Neuronal stem cell (in vitro differentiated cells): ENCODE measurements around the gene C21orf91.

Experiments used
- DNase-seq: peaks from one replicate; pipeline ENCODE4 v3.0.0-alpha.2; 2013; ENCODE audit warnings: low spot score
- H2AFZ ChIP-seq: one replicate; pipeline ENCODE4 v1.6.1; 2013; ENCODE audit warnings: mild to moderate bottlenecking, low read length, inconsistent platforms
- H2AK5ac ChIP-seq: 2 replicates; pipeline ENCODE4 v1.6.1; 2013; ENCODE audit warnings: low read depth, mild to moderate bottlenecking, inconsistent platforms, low read length, moderate library complexity, mixed read lengths
- H2BK120ac ChIP-seq: 2 replicates; pipeline ENCODE4 v1.6.1; 2013; ENCODE audit warnings: low read depth, mild to moderate bottlenecking, inconsistent platforms, low read length, moderate library complexity, mixed read lengths
- H2BK12ac ChIP-seq: one replicate; pipeline ENCODE4 v1.6.1; 2013; ENCODE audit warnings: low read length, inconsistent platforms
- H2BK15ac ChIP-seq: 2 replicates; pipeline ENCODE4 v1.6.1; 2013; ENCODE audit warnings: mild to moderate bottlenecking, low read length, inconsistent platforms, mixed read lengths
- H2BK5ac ChIP-seq: one replicate; pipeline ENCODE4 v1.6.1; 2013; ENCODE audit warnings: inconsistent platforms, mild to moderate bottlenecking, low read length, moderate library complexity
- H3K14ac ChIP-seq: one replicate; pipeline ENCODE4 v1.6.1; 2013; ENCODE audit warnings: low read length, inconsistent platforms
- H3K18ac ChIP-seq: 2 replicates; pipeline ENCODE4 v1.6.1; 2013; ENCODE audit warnings: low read length, inconsistent platforms
- H3K23ac ChIP-seq: 2 replicates; pipeline ENCODE4 v1.6.1; 2013; ENCODE audit warnings: low read depth, mild to moderate bottlenecking, mixed read lengths, low read length, inconsistent platforms; ENCODE audit not compliant: poor library complexity
- H3K27ac ChIP-seq: replicated peaks from 3 replicates; pipeline ENCODE4 v1.5.1; 2013; ENCODE audit warnings: low read length, inconsistent platforms
- H3K27me3 ChIP-seq, 3 experiments: 2 replicates each; pipeline ENCODE4 v1.6.1; 2013; ENCODE audit warnings: low read length in 3 of 3, mild to moderate bottlenecking in 2 of 3, inconsistent platforms in 1 of 3, low read depth in 1 of 3, mixed read lengths in 1 of 3, moderate library complexity in 1 of 3; ENCODE audit not compliant: control insufficient read depth in 3 of 3, insufficient read depth in 3 of 3
- H3K36me3 ChIP-seq, 2 donors: replicated peaks in 1 of 2; 2 replicates each; pipeline ENCODE4 v1.6.1; 2013; ENCODE audit warnings: low read length in 2 of 2; ENCODE audit not compliant: control insufficient read depth in 2 of 2, insufficient read depth in 2 of 2
- H3K4ac ChIP-seq: 2 replicates; pipeline ENCODE4 v1.6.1; 2013; ENCODE audit warnings: inconsistent platforms, mild to moderate bottlenecking, low read length, moderate library complexity
- H3K4me1 ChIP-seq, 2 donors: 1 replicate in 1 of 2; 2 replicates in 1 of 2; pipeline ENCODE4 v1.6.1; 2013; ENCODE audit warnings: low read length in 2 of 2, low read depth in 1 of 2; ENCODE audit not compliant: control insufficient read depth in 2 of 2, insufficient read depth in 1 of 2
- H3K4me2 ChIP-seq: one replicate; pipeline ENCODE4 v1.6.1; 2013; ENCODE audit warnings: mild to moderate bottlenecking, low read length, inconsistent platforms; ENCODE audit not compliant: insufficient read depth, poor library complexity, severe bottlenecking
- H3K4me3 ChIP-seq, 2 donors: 2 replicates each; pipeline ENCODE4 v1.5.1; 2013; ENCODE audit warnings: low read length in 2 of 2, mild to moderate bottlenecking in 2 of 2, inconsistent platforms in 1 of 2, moderate library complexity in 1 of 2
- H3K79me1 ChIP-seq: one replicate; pipeline ENCODE4 v1.6.1; 2013; ENCODE audit warnings: low read depth, mild to moderate bottlenecking, inconsistent platforms, low read length, moderate library complexity
- H3K9ac ChIP-seq: one replicate; pipeline ENCODE4 v1.6.1; 2013; ENCODE audit warnings: mild to moderate bottlenecking, low read depth, low read length, inconsistent platforms; ENCODE audit not compliant: poor library complexity
- H3K9me3 ChIP-seq, 2 donors: replicated peaks in 1 of 2; 2 replicates each; pipeline versions ENCODE3 to v1.6.1; 2013; ENCODE audit warnings: low read length in 2 of 2, mild to moderate bottlenecking in 2 of 2, inconsistent platforms in 1 of 2, low read depth in 1 of 2, mixed read lengths in 1 of 2, moderate library complexity in 1 of 2; ENCODE audit not compliant: control insufficient read depth in 2 of 2, insufficient read depth in 1 of 2
- H4K8ac ChIP-seq: one replicate; pipeline ENCODE4 v1.6.1; 2013; ENCODE audit warnings: low read depth, mild to moderate bottlenecking, inconsistent platforms, low read length, moderate library complexity
- H4K91ac ChIP-seq: one replicate; pipeline ENCODE4 v1.6.1; 2013; ENCODE audit warnings: low read length, low read depth, mild to moderate bottlenecking, inconsistent platforms; ENCODE audit not compliant: poor library complexity
- WGBS, 2 donors: extraction: QIAGEN DNeasy Blood & Tissue Kit; methylation state at CpG; one replicate each; pipeline ENCODE4 v1.1.7; 2013; ENCODE audit warnings: missing lambda C conversion rate in 2 of 2, mixed read lengths in 1 of 2; ENCODE audit not compliant: insufficient read length in 2 of 2, insufficient replicate concordance in 1 of 2; ENCODE audit errors: extremely low coverage in 2 of 2; 5-methylcytosine and 5-hydroxymethylcytosine counted together

Gene C21orf91

GRCh38 chr21:17854745-17855144 is 35.6 kb upstream of the C21orf91 start:
- no CpG with 5 or more reads among the region's 3 CpGs for WGBS, 2 donors
- Histone ChIP-seq H3K18ac (no peak overlapping the region), H3K79me1 (no peaks in the 10 kb centered on the region)

GRCh38 chr21:17853393-17854275 is 34.5 kb upstream of the C21orf91 start:
- no peak overlapping the region for H3K9ac ChIP-seq
- WGBS, 2 donors: no CpG with 5 or more reads among the region's 9 CpGs

More at GRCh38 chr21:17854745-17855144, 35.6 kb upstream of the C21orf91 start:
- no peak overlapping the region for H3K27ac ChIP-seq
- H2BK120ac ChIP-seq: no peak overlapping the region
- H3K4me1 ChIP-seq: no peaks in the 10 kb centered on the region
- H2BK15ac ChIP-seq: no peak overlapping the region
- H3K14ac ChIP-seq: no peak overlapping the region
- H3K27me3 ChIP-seq: no peaks in the 10 kb centered on the region
- no peak overlapping the region for H4K8ac ChIP-seq
- H3K9me3 ChIP-seq: no peaks in the 10 kb centered on the region
- H2AK5ac ChIP-seq: no peak overlapping the region
- H3K9ac ChIP-seq: no peak overlapping the region
- H3K23ac ChIP-seq: no peak overlapping the region
- no peaks in the 10 kb centered on the region for H3K36me3 ChIP-seq
- no peak overlapping the region for H2AFZ ChIP-seq
- H2BK12ac ChIP-seq: no peak overlapping the region
- H3K4me2 ChIP-seq: no peak overlapping the region
- no peak for DNase-seq
- H4K91ac ChIP-seq: no peak overlapping the region
- no peak overlapping the region for H3K4ac ChIP-seq
- no peak overlapping the region for H2BK5ac ChIP-seq
- H3K4me3 ChIP-seq: no peak overlapping the region

GRCh38 chr21:17848228-17848627 is 29.1 kb upstream of the C21orf91 start:
- no peak overlapping the region for H3K4me2 ChIP-seq
- no peak overlapping the region for H3K27ac ChIP-seq
- no CpG with 5 or more reads among the region's 3 CpGs for WGBS, 2 donors
- no peaks in the 10 kb centered on the region for H3K9me3 ChIP-seq
- H3K36me3 ChIP-seq: no peaks in the 10 kb centered on the region
- no peak overlapping the region for H3K18ac ChIP-seq
- no peaks in the 10 kb centered on the region for H3K79me1 ChIP-seq
- no peak overlapping the region for H4K91ac ChIP-seq
- no peak for DNase-seq
- no peak overlapping the region for H2AK5ac ChIP-seq
- peaks cover 0 to 2% of the 10 kb centered on the region in 2 donors for H3K4me1 ChIP-seq
- H2BK12ac ChIP-seq: no peak overlapping the region
- H3K27me3 ChIP-seq: no peaks in the 10 kb centered on the region
- H2BK120ac ChIP-seq: no peak overlapping the region
- no peak overlapping the region for H3K4ac ChIP-seq
- no peak overlapping the region for H3K4me3 ChIP-seq
- H3K9ac ChIP-seq: no peak overlapping the region
- H4K8ac ChIP-seq: no peak overlapping the region
- no peak overlapping the region for H2BK5ac ChIP-seq
- H2BK15ac ChIP-seq: no peak overlapping the region
- no peak overlapping the region for H2AFZ ChIP-seq
- no peak overlapping the region for H3K14ac ChIP-seq
- H3K23ac ChIP-seq: no peak overlapping the region

More at GRCh38 chr21:17853393-17854275, 34.5 kb upstream of the C21orf91 start:
- Histone ChIP-seq H3K36me3 (no peaks in the 10 kb centered on the region), H3K79me1 (no peaks in the 10 kb centered on the region), H3K23ac (no peak overlapping the region), H3K18ac (no peak overlapping the region), H3K4me2 (no peak overlapping the region), H3K4me3 (no peak overlapping the region), H2AFZ (no peak overlapping the region), H2BK15ac (no peak overlapping the region), H2BK5ac (no peak overlapping the region), H2AK5ac (no peak overlapping the region), H2BK12ac (no peak overlapping the region), H4K91ac (no peak overlapping the region), H3K27ac (no peak overlapping the region), H4K8ac (no peak overlapping the region), H3K4ac (no peak overlapping the region), H3K27me3 (no peaks in the 10 kb centered on the region), H3K9me3 (no peaks in the 10 kb centered on the region), H2BK120ac (no peak overlapping the region), H3K4me1 (no peaks in the 10 kb centered on the region), H3K14ac (no peak overlapping the region)
- DNase-seq: no peak

GRCh38 chr21:17841103-17841502 is 21.9 kb upstream of the C21orf91 start:
- Histone ChIP-seq H3K23ac (no peak overlapping the region), H4K91ac (no peak overlapping the region), H3K27ac (no peak overlapping the region), H2AFZ (no peak overlapping the region), H3K27me3 (no peaks in the 10 kb centered on the region), H4K8ac (no peak overlapping the region), H3K36me3 (no peaks in the 10 kb centered on the region), H3K14ac (no peak overlapping the region), H3K9me3 (no peaks in the 10 kb centered on the region), H3K9ac (no peak overlapping the region), H2BK12ac (no peak overlapping the region), H3K18ac (no peak overlapping the region), H2BK15ac (no peak overlapping the region), H2BK5ac (no peak overlapping the region), H3K79me1 (no peaks in the 10 kb centered on the region), H3K4me3 (no peak overlapping the region), H3K4ac (no peak overlapping the region), H3K4me2 (no peak overlapping the region), H2BK120ac (no peak overlapping the region), H3K4me1 (peaks cover 0 to 2% of the 10 kb centered on the region in 2 donors), H2AK5ac (no peak overlapping the region)
- DNase-seq: no peak
